Hepatocyte (in vitro differentiated cells): ENCODE results near the gene TMEM87B. TPM values are rescaled to one million over a fixed set of nuclear protein-coding genes. Genes with fewer than 3 reads are reported as not detected.

ENCODE experiments used
- DNase-seq: peaks from one replicate; pipeline ENCODE4 v3.0.0-alpha.2; 2016; ENCODE audit warnings: low spot score
- H2AFZ ChIP-seq: fragments of 200-600 bp; sonication (generic); 2 replicates; pipeline ENCODE4 v1.6.0; 2016; ENCODE audit warnings: antibody characterized with exemption, mild to moderate bottlenecking
- H3K27ac ChIP-seq: fragments of 200-600 bp; sonication (generic); 2 replicates; pipeline ENCODE4 v1.5.1; 2016; ENCODE audit warnings: mild to moderate bottlenecking
- H3K27me3 ChIP-seq: fragments of 200-600 bp; sonication (generic); 2 replicates; pipeline ENCODE4 v1.6.1; 2016
- H3K36me3 ChIP-seq: fragments of 200-600 bp; sonication (generic); replicated peaks from 2 replicates; pipeline ENCODE4 v1.5.1; 2016; ENCODE audit warnings: low read depth; ENCODE audit not compliant: insufficient read depth
- H3K4me1 ChIP-seq: fragments of 200-600 bp; sonication (generic); 2 replicates; pipeline ENCODE4 v1.5.1; 2016; ENCODE audit warnings: mild to moderate bottlenecking, moderate library complexity; ENCODE audit not compliant: insufficient read depth
- H3K4me2 ChIP-seq: fragments of 200-600 bp; sonication (generic); 2 replicates; pipeline ENCODE4 v1.6.0; 2016
- H3K4me3 ChIP-seq: fragments of 200-600 bp; sonication (generic); 2 replicates; pipeline ENCODE4 v1.5.1; 2016; ENCODE audit warnings: mild to moderate bottlenecking
- H3K79me2 ChIP-seq: fragments of 200-600 bp; sonication (generic); 2 replicates; pipeline ENCODE4 v1.6.0; 2017; ENCODE audit warnings: mild to moderate bottlenecking
- H3K9me2 ChIP-seq: fragments of 200-600 bp; sonication (generic); replicated peaks from 2 replicates; pipeline ENCODE4 v1.6.0; 2017; ENCODE audit warnings: mild to moderate bottlenecking; ENCODE audit not compliant: insufficient read depth
- H3K9me3 ChIP-seq: fragments of 200-600 bp; sonication (generic); 2 replicates; pipeline ENCODE4 v1.5.1; 2016; ENCODE audit warnings: low read depth, mild to moderate bottlenecking
- H4K20me1 ChIP-seq: fragments of 200-600 bp; sonication (generic); 2 replicates; pipeline ENCODE4 v1.6.0; 2016; ENCODE audit warnings: mild to moderate bottlenecking; ENCODE audit not compliant: insufficient read depth, poor library complexity, severe bottlenecking
- EZH2 ChIP-seq: fragments of 200-600 bp; sonication (generic); IDR thresholded peaks from 2 replicates; pipeline ENCODE4 v1.6.1; 2016; ENCODE audit warnings: antibody characterized with exemption, mild to moderate bottlenecking, borderline replicate concordance
- EZH2phosphoT487 ChIP-seq: fragments of 200-600 bp; sonication (generic); IDR thresholded peaks from one replicate; pipeline ENCODE4 v1.6.1; 2018; ENCODE audit warnings: antibody characterized with exemption, mild to moderate bottlenecking, low read depth, moderate library complexity; ENCODE audit not compliant: unreplicated experiment, severe bottlenecking
- WGBS: methylation state at CpG from one replicate; pipeline ENCODE4 v1.1.6; 2016; ENCODE audit warnings: low lambda C conversion rate; ENCODE audit errors: missing lambda C conversion rate; 5-methylcytosine and 5-hydroxymethylcytosine counted together
- polyA plus RNA-seq: library from polyadenylated mRNA; unstranded; fragments of >200 nt; fragmentation: Nextera tagmentation; extraction: Ambion mirVana; gene quantifications from 2 replicates; pipeline ENCODE4 v1.2.1, GENCODE V29; 2016
- total RNA-seq: library from RNA; depleted of rRNA; stranded (reverse); fragments of >200 nt; gene quantifications from 2 replicates; pipeline ENCODE4 v1.2.3, GENCODE V29; 2014
- TF ChIP-seq, protein P1 (sequence below): fragments of 200-600 bp; sonication (generic); IDR thresholded peaks from 2 replicates; pipeline ENCODE4 v1.5.1; 2016; ENCODE audit warnings: antibody characterized with exemption, mild to moderate bottlenecking; ENCODE audit not compliant: poor library complexity

Gene TMEM87B
- total and polyA plus RNA-seq, 2 experiments from 2014 or later, result 21.1 to 59.5 TPM

- Histone ChIP-seq H3K4me1 (no peaks in the 10 kb centered on the region), H3K4me2 (no peak overlapping the region), H3K27ac (no peak overlapping the region), H2AFZ (no peak overlapping the region), H3K9me2 (no peaks in the 10 kb centered on the region), H3K27me3 (no peaks in the 10 kb centered on the region), H3K79me2 (no peaks in the 10 kb centered on the region), H3K4me3 (no peak overlapping the region), H3K36me3 (no peaks in the 10 kb centered on the region), H4K20me1 (no peaks in the 10 kb centered on the region), H3K9me3 (no peaks in the 10 kb centered on the region)
- no peak for DNase-seq
- no peak for TF ChIP-seq EZH2
- WGBS, result 94% methylated on average over 21 of the region's 52 CpGs
These were observed 105.5 kb downstream of the TMEM87B start for GRCh38 chr2:112160283-112161250.

- H3K27me3 ChIP-seq, result no peaks in the 10 kb centered on the region
- no peak overlapping the region for H2AFZ ChIP-seq
- WGBS, result 93% methylated on average over 9 of the region's 9 CpGs
- H3K27ac ChIP-seq, result no peak overlapping the region
- H3K4me3 ChIP-seq, result no peak overlapping the region
- no peaks in the 10 kb centered on the region for H3K4me1 ChIP-seq
- TF ChIP-seq EZH2phosphoT487, result no peak
- TF ChIP-seq, protein P1, sequence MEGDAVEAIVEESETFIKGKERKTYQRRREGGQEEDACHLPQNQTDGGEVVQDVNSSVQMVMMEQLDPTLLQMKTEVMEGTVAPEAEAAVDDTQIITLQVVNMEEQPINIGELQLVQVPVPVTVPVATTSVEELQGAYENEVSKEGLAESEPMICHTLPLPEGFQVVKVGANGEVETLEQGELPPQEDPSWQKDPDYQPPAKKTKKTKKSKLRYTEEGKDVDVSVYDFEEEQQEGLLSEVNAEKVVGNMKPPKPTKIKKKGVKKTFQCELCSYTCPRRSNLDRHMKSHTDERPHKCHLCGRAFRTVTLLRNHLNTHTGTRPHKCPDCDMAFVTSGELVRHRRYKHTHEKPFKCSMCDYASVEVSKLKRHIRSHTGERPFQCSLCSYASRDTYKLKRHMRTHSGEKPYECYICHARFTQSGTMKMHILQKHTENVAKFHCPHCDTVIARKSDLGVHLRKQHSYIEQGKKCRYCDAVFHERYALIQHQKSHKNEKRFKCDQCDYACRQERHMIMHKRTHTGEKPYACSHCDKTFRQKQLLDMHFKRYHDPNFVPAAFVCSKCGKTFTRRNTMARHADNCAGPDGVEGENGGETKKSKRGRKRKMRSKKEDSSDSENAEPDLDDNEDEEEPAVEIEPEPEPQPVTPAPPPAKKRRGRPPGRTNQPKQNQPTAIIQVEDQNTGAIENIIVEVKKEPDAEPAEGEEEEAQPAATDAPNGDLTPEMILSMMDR, result no peak
- no peak for TF ChIP-seq EZH2
- no peaks in the 10 kb centered on the region for H3K9me2 ChIP-seq
- no peaks in the 10 kb centered on the region for H3K36me3 ChIP-seq
- H3K9me3 ChIP-seq, result no peaks in the 10 kb centered on the region
- H3K79me2 ChIP-seq, result no peaks in the 10 kb centered on the region
- H3K4me2 ChIP-seq, result no peak overlapping the region
- H4K20me1 ChIP-seq, result no peaks in the 10 kb centered on the region
- DNase-seq, result no peak
These were observed 106.5 kb downstream of the TMEM87B start for GRCh38 chr2:112161431-112162145.

- no peak for DNase-seq
- Histone ChIP-seq H3K9me2 (no peaks in the 10 kb centered on the region), H4K20me1 (no peaks in the 10 kb centered on the region), H3K27ac (no peak overlapping the region), H3K4me1 (no peaks in the 10 kb centered on the region), H3K9me3 (no peaks in the 10 kb centered on the region), H3K79me2 (no peaks in the 10 kb centered on the region), H3K36me3 (no peaks in the 10 kb centered on the region), H2AFZ (no peak overlapping the region), H3K4me2 (no peak overlapping the region), H3K4me3 (no peak overlapping the region), H3K27me3 (no peaks in the 10 kb centered on the region)
- TF ChIP-seq EZH2phosphoT487 (no peak), EZH2 (no peak)
- TF ChIP-seq, protein P1, result no peak
- 96% methylated on average over 6 of the region's 6 CpGs for WGBS
These were observed 107.3 kb downstream of the TMEM87B start for GRCh38 chr2:112162341-112162740.

GRCh38 chr2:112162956-112163355 is 107.9 kb downstream of the TMEM87B start:
- H3K4me3 ChIP-seq, result no peak overlapping the region
- H3K27me3 ChIP-seq, result no peaks in the 10 kb centered on the region
- H3K9me2 ChIP-seq, result no peaks in the 10 kb centered on the region
- H3K4me2 ChIP-seq, result no peak overlapping the region
- no peak for DNase-seq
- WGBS, result 96% methylated on average over 11 of the region's 11 CpGs
- H3K9me3 ChIP-seq, result no peaks in the 10 kb centered on the region
- no peak overlapping the region for H3K27ac ChIP-seq
- H3K36me3 ChIP-seq, result no peaks in the 10 kb centered on the region
- H2AFZ ChIP-seq, result no peak overlapping the region
- TF ChIP-seq, protein P1, result no peak
- TF ChIP-seq EZH2phosphoT487 (no peak), EZH2 (no peak)
- H3K79me2 ChIP-seq, result no peaks in the 10 kb centered on the region
- no peaks in the 10 kb centered on the region for H3K4me1 ChIP-seq
- H4K20me1 ChIP-seq, result no peaks in the 10 kb centered on the region
